OCI-LY7 (cell line): ENCODE measurements around the gene HYCC1. TPM values are rescaled to one million over a fixed set of nuclear protein-coding genes. Genes with fewer than 3 reads are reported as not detected.

Experiments
- BruUV-seq: library from RNA; stranded (reverse); fragments of 400-500 nt; replicated peaks from 2 replicates; lab custom pipeline; 2021; lab: Mats Ljungman, UMichigan
- CTCF ChIA-PET: fragments of 300-600 bp; sonication (Branson Sonifier 250); formaldehyde crosslinking; loops from one replicate; lab custom pipeline; 2022; ENCODE audit warnings: antibody characterized with exemption; ENCODE audit not compliant: unreplicated experiment; lab: Charles Lee
- POLR2A ChIA-PET: fragments of 300-600 bp; sonication (Branson Sonifier 250); formaldehyde crosslinking; loops from one replicate; lab custom pipeline; 2022; ENCODE audit warnings: antibody characterized with exemption; lab: Charles Lee
- DNase-seq: peaks from one replicate; pipeline ENCODE4 v3.0.0-alpha.2; 2015; ENCODE audit warnings: low spot score
- H2AFZ ChIP-seq: fragments of 200-600 bp; sonication (generic), shearing (Covaris generic); 2 replicates; pipeline ENCODE4 v1.6.1; 2014; ENCODE audit warnings: mild to moderate bottlenecking, antibody characterized with exemption, low read length, moderate library complexity
- H3K27ac ChIP-seq: fragments of 200-600 bp; sonication (generic); 2 replicates; pipeline ENCODE4 v1.5.1; 2014; ENCODE audit warnings: mixed run types, low read depth, mild to moderate bottlenecking, moderate library complexity, low read length, inconsistent platforms; ENCODE audit not compliant: poor library complexity, severe bottlenecking
- H3K36me3 ChIP-seq: fragments of 200-600 bp; sonication (generic); 2 replicates; pipeline ENCODE4 v1.6.1; 2014; ENCODE audit warnings: mild to moderate bottlenecking, antibody characterized with exemption, low read length, moderate library complexity, mixed read lengths; ENCODE audit not compliant: insufficient read depth
- H3K4me1 ChIP-seq: fragments of 200-600 bp; sonication (generic); 2 replicates; pipeline ENCODE4 v1.5.1; 2014; ENCODE audit warnings: mild to moderate bottlenecking, low read length; ENCODE audit not compliant: insufficient read depth, poor library complexity, severe bottlenecking
- H3K4me2 ChIP-seq: fragments of 200-600 bp; sonication (generic); 2 replicates; pipeline ENCODE4 v1.6.1; 2014; ENCODE audit warnings: mild to moderate bottlenecking, low read length
- H3K4me3 ChIP-seq: fragments of 200-600 bp; sonication (generic); 2 replicates; pipeline ENCODE4 v1.5.1; 2014; ENCODE audit warnings: mild to moderate bottlenecking, low read depth, low read length; ENCODE audit not compliant: poor library complexity, severe bottlenecking
- H3K79me2 ChIP-seq: fragments of 200-600 bp; sonication (generic); 2 replicates; pipeline ENCODE4 v1.6.1; 2016; ENCODE audit warnings: low read depth, mild to moderate bottlenecking, low read length, moderate library complexity, mixed read lengths; ENCODE audit not compliant: insufficient read depth
- H3K9me2 ChIP-seq: fragments of 200-600 bp; sonication (generic); 2 replicates; pipeline ENCODE4 v1.6.1; 2016; ENCODE audit warnings: mild to moderate bottlenecking, low read length, mixed read lengths; ENCODE audit not compliant: insufficient read depth
- H3K9me3 ChIP-seq: fragments of 200-600 bp; sonication (generic); 2 replicates; pipeline ENCODE4 v1.6.1; 2014; ENCODE audit warnings: mild to moderate bottlenecking, mixed run types, low read length, mixed read lengths
- H4K20me1 ChIP-seq: fragments of 200-600 bp; sonication (generic); 2 replicates; pipeline ENCODE4 v1.6.1; 2014; ENCODE audit warnings: mild to moderate bottlenecking, antibody characterized with exemption, low read length, moderate library complexity, mixed read lengths; ENCODE audit not compliant: insufficient read depth
- CTCF ChIP-seq: fragments of 200-600 bp; sonication (generic); conservative IDR thresholded peaks from 2 replicates; pipeline ENCODE4 v1.5.1; 2014; ENCODE audit warnings: mild to moderate bottlenecking, antibody characterized with exemption, low read length, moderate library complexity, mixed read lengths
- EZH2phosphoT487 ChIP-seq: fragments of 200-600 bp; sonication (generic); IDR thresholded peaks from 2 replicates; pipeline ENCODE4 v1.6.1; 2018; ENCODE audit warnings: low read depth, borderline replicate concordance, mild to moderate bottlenecking, mixed run types, antibody characterized with exemption, low read length, moderate library complexity, mixed read lengths
- intact Hi-C: fragments of 100-400 bp; cut with micrococcal nuclease; formaldehyde crosslinking; loops from one replicate; pipeline ENCODE4 v1.10.0; 2022; ENCODE audit not compliant: unreplicated experiment
- total RNA-seq, 2 experiments: library from RNA; depleted of rRNA in 1 of 2; stranded (reverse); fragments of >200 nt in 1 of 2; shearing (Covaris generic) in 1 of 2; gene quantifications; 2 replicates each; pipeline ENCODE4 v1.2.3, GENCODE V29; 2014 to 2022

HYCC1 gene
- total RNA-seq, 2 experiments from 2014 or later, result 43.3 to 157 TPM

- BruUV-seq, result no TSS peak
- DNase-seq, result no peak
- Histone ChIP-seq H2AFZ (peak overlapping the region; percentile 50; the same call in 1 of the 2 replicates), H3K79me2 (no peaks in the 10 kb centered on the region), H3K9me2 (no peaks in the 10 kb centered on the region), H3K4me2 (no peak overlapping the region), H3K4me3 (no peak overlapping the region), H4K20me1 (no peaks in the 10 kb centered on the region), H3K9me3 (0 out of 2 replicates have a peak, but pooled peaks cover 4% of the 10 kb centered on the region), H3K27ac (no peak overlapping the region), H3K4me1 (peaks cover 47% of the 10 kb centered on the region), H3K36me3 (no peaks in the 10 kb centered on the region)
- intact Hi-C loops, result no loop called here
- ChIA-PET CTCF (interaction anchor here (0.6 kb wide), 1 partner anchor 1594 kb away, joined by 5 read pairs; no protein-coding TSS in a partner anchor), POLR2A (interaction anchor here (0.6 kb wide), 1 partner anchor 155 kb away, joined by 4 read pairs; no protein-coding TSS in a partner anchor)
- TF ChIP-seq CTCF, result no peak
- TF ChIP-seq EZH2phosphoT487, result no peak
Measured at GRCh38 chr7:23020742-23021401, 6.9 kb upstream of the HYCC1 start.

DNA sequence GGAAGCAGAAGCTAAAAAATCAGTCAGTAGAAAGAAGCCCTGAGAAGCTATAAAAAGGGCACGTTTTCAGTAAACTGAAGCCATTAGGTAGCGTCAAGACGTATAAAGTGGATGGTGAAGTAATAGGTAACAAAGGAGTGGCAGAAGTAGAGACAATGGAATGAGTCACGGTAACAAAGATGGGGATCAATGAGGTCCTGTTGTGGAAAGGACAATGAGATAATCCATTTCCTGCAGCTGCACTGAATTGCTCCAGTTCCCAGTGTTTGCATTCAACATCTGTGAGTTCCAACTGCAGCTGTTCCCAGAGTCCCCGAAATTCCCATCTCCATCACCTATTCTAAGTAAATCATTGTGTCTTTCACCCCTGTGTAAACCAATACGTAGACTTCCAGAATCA lies 4.8 kb upstream of the HYCC1 start:
- BruUV-seq, result no TSS peak
- ChIA-PET CTCF (interaction anchor here (0.5 kb wide), 1 partner anchor 87 kb away, joined by 3 read pairs; the partner anchor contains the start of gene KLHL7), POLR2A (interaction anchor here (2.6 kb wide), 1 partner anchor 10 kb away, joined by 11 read pairs; no protein-coding TSS in a partner anchor)
- H3K36me3 ChIP-seq, result no peaks in the 10 kb centered on the region
- peaks cover 48% of the 10 kb centered on the region for H3K4me1 ChIP-seq
- peak overlapping the region; percentile 10; the same call in 1 of the 2 replicates for H3K4me2 ChIP-seq
- no peaks in the 10 kb centered on the region for H4K20me1 ChIP-seq
- no peaks in the 10 kb centered on the region for H3K9me2 ChIP-seq
- intact Hi-C loops, result loop anchor here (5.0 to 10.0 kb wide), 4 partner anchors 456 to 1074 kb away; partner anchors contain the start of genes CDCA7L, IGF2BP3 and RAPGEF5
- 0 out of 2 replicates have a peak, but pooled peaks cover 4% of the 10 kb centered on the region for H3K9me3 ChIP-seq
- H2AFZ ChIP-seq, result peak overlapping the region; percentile 72; the same call in 1 of the 2 replicates
- peaks cover under 1% of the 10 kb centered on the region; the same call in 1 of the 2 replicates for H3K79me2 ChIP-seq
- H3K4me3 ChIP-seq, result no peak overlapping the region
- TF ChIP-seq EZH2phosphoT487 (no peak), CTCF (no peak)
- H3K27ac ChIP-seq, result no peak overlapping the region
- no peak for DNase-seq
